Measurements from ENCODE around the gene GABBR2.

The GABBR2 gene

GRCh38 chr9:98242426-98242825 is 466.3 kb downstream of the GABBR2 start:
- ATAC-seq: no peak

- no peak for ATAC-seq
These were observed 467.1 kb downstream of the GABBR2 start for GRCh38 chr9:98241357-98242300.

DNA sequence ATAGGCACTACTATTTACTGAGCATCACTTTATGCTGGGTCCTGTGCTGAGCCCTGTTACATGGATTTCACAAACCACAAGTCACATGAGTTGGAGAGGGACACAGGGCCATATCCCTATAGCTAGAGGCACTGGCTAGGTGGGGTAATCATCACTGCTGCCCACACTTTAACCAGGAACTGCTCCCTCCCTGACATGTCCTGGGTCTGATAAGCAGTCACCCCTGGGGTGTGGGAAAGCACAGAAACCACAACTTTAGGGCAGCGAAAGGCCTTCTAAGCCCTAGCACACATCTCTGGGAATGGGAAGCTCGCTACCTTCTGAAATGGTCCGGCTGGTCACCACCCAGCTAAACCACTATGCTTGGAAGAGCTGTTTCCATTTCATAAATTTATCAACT is 468.3 kb downstream of the GABBR2 start:
- ATAC-seq: no peak
